Suppressor macrophage treated with lipopolysaccharide for 1 hour (primary cell): ENCODE results near the gene CDC20B.

Source experiments
- DNase-seq, 3 donors: peaks; one replicate each; pipeline ENCODE4 v3.0.0-alpha.2; 2020 to 2022

The CDC20B gene

GRCh38 chr5:55172937-55173686 is at the start of gene CDC20B:
Gene CDC20B (minus strand): TSS chr5:55173177. CDS start chr5:55173000, 177 bp downstream.
- peak; percentile 86 to 97 (median 95) for DNase-seq

- peak; percentile 47 to 66 (median 56) for DNase-seq
These were observed 49.4 kb upstream of the CDC20B start for GRCh38 chr5:55222092-55222984.

- DNase-seq = peak in 2 of 3 donors; percentile 30 to 47
These were observed 47.6 kb upstream of the CDC20B start for GRCh38 chr5:55220433-55221185.

- DNase-seq = no peak
These were observed 46.8 kb upstream of the CDC20B start for GRCh38 chr5:55219770-55220169.

DNA sequence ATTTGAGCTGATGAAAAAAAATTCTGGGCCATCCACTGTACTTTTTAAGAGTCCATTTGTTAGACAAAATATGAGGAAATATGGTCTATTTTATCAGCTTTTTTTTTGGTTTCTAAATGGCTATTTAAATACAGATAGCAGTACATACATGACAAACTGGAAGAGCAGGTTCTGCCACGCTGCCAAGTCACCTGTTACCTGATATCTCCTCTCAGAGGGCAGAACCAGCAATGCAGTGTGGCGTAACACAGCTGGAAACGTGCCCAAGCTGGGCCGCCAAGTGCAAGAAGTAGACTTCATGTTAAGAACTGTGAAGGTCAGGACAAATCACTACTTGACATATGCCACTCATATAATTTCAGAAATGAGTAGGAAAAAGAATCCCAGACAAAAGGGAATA is 46.0 kb upstream of the CDC20B start:
- no peak for DNase-seq

- DNase-seq = no peak
These were observed 38.4 kb upstream of the CDC20B start for GRCh38 chr5:55211184-55211874.

GRCh38 chr5:55205001-55205400 is 32.0 kb upstream of the CDC20B start:
- DNase-seq = no peak

DNA sequence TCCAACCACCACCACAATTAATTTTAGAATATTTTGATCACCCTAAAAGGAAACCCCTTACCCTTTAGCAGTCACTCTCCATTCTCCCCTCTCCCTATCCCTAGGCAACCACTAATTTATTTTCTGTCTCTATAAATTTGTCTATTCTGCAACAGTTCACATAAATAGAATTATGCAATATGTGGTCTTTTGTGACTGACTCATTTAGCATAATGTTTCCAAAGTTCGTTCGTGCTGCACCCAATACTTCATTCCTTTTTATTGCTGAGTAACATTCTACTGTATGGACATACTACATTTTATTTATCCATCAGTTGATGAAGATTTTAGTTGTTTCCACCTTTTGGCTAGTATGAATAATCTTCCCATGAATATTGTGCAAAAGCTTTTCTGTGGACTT is 18.2 kb upstream of the CDC20B start:
- peak in 1 of 3 donors; percentile 16 for DNase-seq

GRCh38 chr5:55188656-55189540 is 15.9 kb upstream of the CDC20B start:
- DNase-seq = no peak

GRCh38 chr5:55187370-55187769 is 14.4 kb upstream of the CDC20B start:
- DNase-seq = no peak

GRCh38 chr5:55180016-55180415 is 7.0 kb upstream of the CDC20B start:
- DNase-seq = no peak

DNA sequence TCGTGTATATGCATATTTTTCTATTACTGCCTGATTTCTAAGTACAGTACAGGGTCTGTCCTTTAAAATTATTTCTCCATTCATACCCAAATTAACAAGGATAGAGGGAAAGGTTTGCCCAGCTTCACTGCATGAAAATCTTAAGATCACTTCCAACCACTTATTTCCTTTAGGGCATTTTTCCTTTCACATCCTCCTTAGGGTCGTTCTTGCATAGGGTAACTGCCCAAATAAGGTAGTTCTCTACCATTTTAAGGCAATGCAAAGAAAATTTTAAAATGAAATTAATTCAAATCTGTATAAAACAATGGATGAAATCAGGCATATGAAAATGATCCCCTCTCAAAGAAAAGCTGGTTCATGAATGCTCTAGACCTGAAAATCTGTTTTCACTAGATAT is 4.1 kb upstream of the CDC20B start:
- DNase-seq = peak in 1 of 3 donors; percentile 19

GRCh38 chr5:55176176-55176818 is 3.3 kb upstream of the CDC20B start:
- DNase-seq = peak; percentile 58 to 83 (median 70)

DNA sequence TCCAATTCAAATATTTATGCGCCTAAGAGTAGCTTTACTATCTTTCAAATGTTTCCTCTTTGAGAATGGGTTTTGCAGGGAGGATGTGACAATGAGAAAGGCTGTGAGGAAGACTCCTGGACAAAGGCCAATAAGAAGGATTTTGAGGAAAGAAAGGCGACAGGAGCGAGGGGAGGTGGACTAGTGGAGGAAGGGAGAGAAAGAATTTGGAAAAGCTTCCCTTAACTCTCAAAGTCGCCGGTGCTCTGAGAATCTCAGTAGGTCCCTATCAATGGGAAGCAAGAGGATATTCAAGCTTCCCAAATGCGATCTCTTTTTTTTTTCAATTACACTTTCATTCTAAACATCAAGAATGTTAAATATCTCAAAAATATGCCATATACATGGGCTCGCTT is 2.8 kb upstream of the CDC20B start:
- DNase-seq = no peak

DNA sequence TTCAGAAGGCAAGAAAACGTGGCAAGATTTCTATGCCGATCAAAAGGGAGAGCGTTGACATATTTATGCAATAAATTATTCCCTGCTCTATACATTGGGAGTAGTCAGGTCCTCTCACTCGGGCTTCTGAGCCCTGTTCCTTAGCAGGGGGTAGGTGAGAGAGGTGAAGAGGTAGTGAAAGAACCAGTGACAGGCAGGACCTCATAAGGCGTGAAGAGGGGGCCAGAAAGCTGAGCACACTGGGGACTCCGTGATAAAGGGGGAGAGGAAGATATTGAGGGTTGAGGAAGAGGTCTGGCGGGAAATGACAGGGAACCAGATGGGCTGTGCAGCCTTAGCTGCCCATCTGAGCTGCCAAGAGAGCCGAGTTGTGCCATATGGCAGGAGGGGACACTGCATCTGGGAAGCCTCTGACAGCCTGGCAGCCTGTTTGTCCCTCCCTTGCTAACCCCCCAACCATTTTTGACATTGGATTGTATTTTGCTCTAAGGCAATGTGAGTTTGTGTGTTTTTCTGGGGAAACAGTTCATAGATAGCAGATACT is 782 bp upstream of the CDC20B start:
- DNase-seq = no peak

DNA sequence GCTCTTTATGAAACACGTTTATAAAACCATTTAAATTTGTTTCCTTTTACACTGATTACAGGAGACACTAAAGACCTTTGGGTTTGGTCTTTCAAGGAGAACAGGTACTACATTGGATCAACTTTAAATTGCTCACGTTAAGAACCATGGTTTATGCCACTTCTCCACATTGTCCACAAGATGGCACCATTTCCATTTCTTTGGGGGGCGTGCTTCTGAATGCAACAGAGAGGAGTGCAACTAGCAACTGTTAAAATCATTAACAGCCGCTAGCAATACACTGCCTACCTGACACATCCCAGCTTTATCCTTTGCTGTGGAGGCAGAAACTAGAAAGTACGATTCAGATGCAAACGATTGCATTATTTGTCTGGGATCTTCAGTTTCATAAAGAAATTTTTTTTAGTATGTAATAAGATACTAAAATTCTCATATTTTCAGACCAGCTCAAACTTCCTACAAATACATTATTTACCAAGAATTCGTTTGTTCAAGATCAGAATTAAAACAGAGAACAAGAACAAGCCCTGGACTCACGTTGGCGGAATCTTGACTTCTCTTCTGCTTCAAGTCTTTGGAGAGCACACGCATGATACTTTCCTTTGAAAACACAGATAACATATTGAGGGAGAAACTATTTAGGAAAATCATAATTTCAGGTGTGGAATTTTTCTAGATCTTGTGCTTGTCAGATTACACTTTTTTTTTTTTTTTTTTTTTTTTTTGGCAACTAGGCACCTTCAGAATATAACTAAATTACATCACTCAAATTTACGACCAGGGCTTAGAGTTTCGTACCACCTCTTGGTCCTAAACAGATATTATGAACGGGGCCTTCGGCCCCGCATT is 702 bp downstream of the CDC20B start:
- peak; percentile 73 to 89 (median 83) for DNase-seq

GRCh38 chr5:55171471-55171870 is 1.5 kb downstream of the CDC20B start:
- DNase-seq = no peak

DNA sequence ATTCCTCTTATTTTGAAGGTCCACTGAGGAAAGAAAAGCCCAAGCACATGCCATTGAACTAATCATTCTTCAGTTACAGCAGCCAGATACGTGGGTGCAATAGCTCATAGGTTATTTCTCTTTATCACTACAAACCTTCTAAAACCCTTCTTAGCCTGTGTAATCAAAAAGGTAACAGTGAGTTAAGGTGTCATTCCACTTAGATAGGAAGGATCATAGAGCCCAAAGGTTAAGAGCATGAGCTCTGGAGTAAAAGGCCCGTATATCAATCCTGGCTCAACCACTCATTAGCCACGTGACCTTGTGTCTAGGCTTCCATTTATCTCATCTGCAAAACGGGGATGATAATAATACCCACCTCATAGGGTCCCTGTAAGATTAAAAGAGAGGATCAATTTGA is 10.3 kb downstream of the CDC20B start:
- no peak for DNase-seq

DNA sequence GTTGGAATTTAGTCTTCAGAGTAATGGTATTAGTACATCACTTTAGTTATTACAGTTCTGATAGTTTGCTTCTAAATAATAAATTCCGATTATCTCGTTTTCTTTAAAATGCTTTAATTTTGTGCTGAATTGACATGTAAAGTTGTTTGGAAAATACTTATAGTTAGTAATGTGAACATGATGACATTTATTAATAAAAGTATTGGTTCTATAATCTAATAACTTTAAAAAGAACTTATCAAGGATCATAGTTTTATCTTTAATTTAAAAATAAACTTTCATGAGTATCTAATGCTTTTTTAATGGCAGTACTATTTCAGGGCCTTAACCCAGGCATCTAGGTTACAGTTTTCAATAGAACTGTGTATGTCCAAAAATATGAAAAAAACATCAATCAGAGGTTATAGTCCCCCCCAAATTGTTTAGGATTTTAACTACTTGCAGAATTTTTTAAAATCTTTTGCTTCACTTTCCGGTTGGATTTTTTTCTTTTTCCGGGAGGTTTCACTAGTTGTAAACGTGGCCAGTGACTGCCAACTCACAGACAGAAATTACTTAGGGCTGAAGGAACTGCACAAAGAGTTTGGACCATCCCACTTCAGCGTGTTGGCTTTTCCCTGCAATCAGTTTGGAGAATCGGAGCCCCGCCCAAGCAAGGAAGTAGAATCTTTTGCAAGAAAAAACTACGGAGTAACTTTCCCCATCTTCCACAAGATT is 12.3 kb downstream of the CDC20B start:
- DNase-seq = peak; percentile 30 to 39 (median 36)
